OCI-M2 (cell line): ENCODE results near the gene ASAH2.

ENCODE experiments used
- DNase-seq: peaks from one replicate; lab custom pipeline; 2025; ENCODE audit not compliant: unreplicated experiment; lab: John Stamatoyannopoulos, UW

Gene ASAH2

GRCh38 chr10:50210876-50211275, 40.4 kb downstream of the ASAH2 start:
- no peak for DNase-seq
